GM19397 (cell line): ENCODE results near the gene PNPO.

ENCODE experiments used
- ATAC-seq: cut with Tn5 transposase; IDR thresholded peaks from one replicate; pipeline ENCODE4 v1.9.1; 2021; ENCODE audit warnings: mild to moderate bottlenecking, moderate library complexity; ENCODE audit not compliant: unreplicated experiment

Gene PNPO

GRCh38 chr17:47948706-47949196, 7.4 kb downstream of the PNPO start:
- ATAC-seq = no peak

GRCh38 chr17:47949197-47949759, 7.9 kb downstream of the PNPO start:
- ATAC-seq = peak; percentile 59

GRCh38 chr17:47949946-47950345, 8.6 kb downstream of the PNPO start:
- ATAC-seq = peak; percentile 5

- ATAC-seq = no peak
Measured at GRCh38 chr17:47950448-47950847, 9.1 kb downstream of the PNPO start.

- no peak for ATAC-seq
Measured at GRCh38 chr17:47952171-47953021, 11.0 kb downstream of the PNPO start.

- no peak for ATAC-seq
Measured at GRCh38 chr17:47953909-47954308, 12.5 kb downstream of the PNPO start.

- no peak for ATAC-seq
Measured at GRCh38 chr17:47955497-47956461, 14.4 kb downstream of the PNPO start.

- ATAC-seq = no peak
Measured at GRCh38 chr17:47956791-47957590, 15.6 kb downstream of the PNPO start.

GRCh38 chr17:47957591-47958490, 16.5 kb downstream of the PNPO start, which contains the start of gene PRR15L:
TSS of gene PRR15L (minus strand) at chr17:47957883. CDS start at chr17:47953234, 4,649 bp downstream.
- ATAC-seq = no peak

GRCh38 chr17:47959825-47960655, 18.7 kb downstream of the PNPO start:
- no peak for ATAC-seq

GRCh38 chr17:47961406-47961805, 20.0 kb downstream of the PNPO start:
- no peak for ATAC-seq

GRCh38 chr17:47962901-47963300, 21.5 kb downstream of the PNPO start:
- no peak for ATAC-seq

GRCh38 chr17:47964856-47965255, 23.5 kb downstream of the PNPO start:
- ATAC-seq = no peak

- no peak for ATAC-seq
Measured at GRCh38 chr17:47966079-47966519, 24.7 kb downstream of the PNPO start.

- ATAC-seq = no peak
Measured at GRCh38 chr17:47967607-47968252, 26.4 kb downstream of the PNPO start.

- no peak for ATAC-seq
Measured at GRCh38 chr17:47968836-47969235, 27.5 kb downstream of the PNPO start.

GRCh38 chr17:47969930-47970724, 28.8 kb downstream of the PNPO start:
- no peak for ATAC-seq
